Panc1 (cell line): ENCODE data around the gene PRDM10.

ENCODE experiments used
- CTCF ChIP-seq: fragments of 450-650 bp; IDR thresholded peaks from 2 replicates; pipeline ENCODE4 v1.5.1; 2017; ENCODE audit warnings: mild to moderate bottlenecking
- POLR2AphosphoS5 ChIP-seq: IDR thresholded peaks from 2 replicates; pipeline ENCODE4 v1.6.1; 2012; ENCODE audit warnings: mild to moderate bottlenecking, low read depth, low read length, moderate library complexity
- REST ChIP-seq, 2 experiments: IDR thresholded peaks; 2 replicates each; pipeline ENCODE4 v1.6.1; 2011 to 2012; ENCODE audit warnings: low read depth in 2 of 2, control low read depth in 1 of 2, low read length in 1 of 2, mild to moderate bottlenecking in 1 of 2, moderate library complexity in 1 of 2; ENCODE audit not compliant: insufficient read depth in 1 of 2
- SIN3A ChIP-seq: IDR thresholded peaks from 2 replicates; pipeline ENCODE4 v1.6.1; 2012; ENCODE audit warnings: low read depth, mild to moderate bottlenecking, low read length, moderate library complexity, borderline replicate concordance; ENCODE audit not compliant: insufficient read depth

- TF ChIP-seq CTCF, result no peak
- TF ChIP-seq SIN3A, result no peak
- no peak for TF ChIP-seq REST (IDR thresholded peaks at IDR 0.05; ENCODE audit: insufficient read depth in 1 of 2, low read depth in 2 of 2, low read length in 1 of 2)
- TF ChIP-seq POLR2AphosphoS5, result no peak
Observed at GRCh38 chr11:129938764-129939163, 63.9 kb downstream of the PRDM10 start.
